HG02970 (cell line): ENCODE measurements around the gene STARD3.

Experiments
- ATAC-seq: cut with Tn5 transposase; IDR thresholded peaks from one replicate; pipeline ENCODE4 v1.9.1; 2021; ENCODE audit warnings: mild to moderate bottlenecking, moderate library complexity, moderate number of reproducible peaks; ENCODE audit not compliant: unreplicated experiment, low FRiP score

STARD3 gene

GRCh38 chr17:39658346-39658745, 21.4 kb downstream of the STARD3 start:
- ATAC-seq: no peak

DNA sequence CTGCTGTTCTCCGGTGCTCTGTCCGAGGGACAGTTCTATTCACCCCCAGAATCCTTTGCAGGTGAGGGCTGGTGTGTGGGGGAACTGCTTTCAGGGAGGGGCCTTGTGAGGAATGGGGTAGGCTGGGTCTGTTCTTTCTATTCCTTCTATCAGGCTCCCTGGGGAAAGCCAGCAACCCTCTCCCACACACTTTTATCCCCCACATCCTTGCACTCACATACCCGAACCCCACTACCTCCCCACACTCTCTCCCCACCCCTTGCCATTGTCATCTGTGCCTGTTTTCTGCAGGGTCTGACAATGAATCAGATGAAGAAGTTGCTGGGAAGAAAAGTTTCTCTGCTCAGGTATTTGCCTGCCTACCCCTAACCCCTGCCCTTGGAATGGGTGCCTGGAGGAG, 21.8 kb downstream of the STARD3 start:
- no peak for ATAC-seq

DNA sequence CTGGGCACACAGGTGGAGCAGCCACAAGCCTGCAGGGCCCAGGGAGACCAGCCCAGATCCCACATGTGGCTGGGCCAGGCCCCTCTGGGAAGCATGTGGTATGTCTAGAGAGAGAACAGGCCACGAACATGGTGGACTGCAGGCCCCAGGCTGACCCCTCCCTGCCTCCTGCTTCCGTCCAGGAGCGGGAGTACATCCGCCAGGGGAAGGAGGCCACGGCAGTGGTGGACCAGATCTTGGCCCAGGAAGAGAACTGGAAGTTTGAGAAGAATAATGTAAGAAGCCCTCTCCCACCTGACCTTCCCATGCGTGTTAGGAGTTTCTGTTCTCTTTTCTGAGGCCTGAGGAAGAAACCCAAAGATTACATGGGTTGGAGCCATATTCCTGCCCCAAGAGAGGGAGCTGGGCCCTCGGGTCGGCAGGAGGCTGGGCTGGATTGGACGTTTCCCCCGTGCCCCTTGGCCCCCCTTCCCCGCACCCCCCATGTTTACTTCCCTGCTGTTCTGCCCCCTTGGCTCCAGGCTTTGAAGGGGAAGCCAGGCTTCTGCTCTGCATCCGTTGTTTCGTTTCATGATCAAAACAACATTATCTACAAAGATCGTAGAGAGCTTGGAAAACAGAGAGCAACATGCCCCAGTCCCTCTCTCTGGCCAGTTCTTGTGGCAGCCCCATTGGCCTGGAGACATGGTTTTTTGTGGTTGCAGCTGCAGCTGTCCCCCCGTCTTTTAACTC, 22.5 kb downstream of the STARD3 start:
- ATAC-seq: no peak

DNA sequence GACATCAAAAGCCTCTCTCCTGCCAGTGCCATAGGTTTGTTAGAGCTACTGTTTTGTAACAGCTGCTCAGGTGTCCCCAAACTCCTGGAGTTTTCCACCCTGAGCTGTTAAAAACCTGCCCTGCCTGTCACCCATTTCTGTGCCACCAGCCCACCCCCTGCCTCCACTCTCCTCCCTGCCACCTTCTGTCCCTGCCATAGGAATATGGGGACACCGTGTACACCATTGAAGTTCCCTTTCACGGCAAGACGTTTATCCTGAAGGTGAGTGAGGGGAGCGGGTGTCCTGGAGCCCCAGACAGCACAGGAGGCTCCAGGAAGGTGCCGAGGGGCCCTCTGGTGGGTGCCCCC, 23.0 kb downstream of the STARD3 start:
- ATAC-seq: no peak

DNA sequence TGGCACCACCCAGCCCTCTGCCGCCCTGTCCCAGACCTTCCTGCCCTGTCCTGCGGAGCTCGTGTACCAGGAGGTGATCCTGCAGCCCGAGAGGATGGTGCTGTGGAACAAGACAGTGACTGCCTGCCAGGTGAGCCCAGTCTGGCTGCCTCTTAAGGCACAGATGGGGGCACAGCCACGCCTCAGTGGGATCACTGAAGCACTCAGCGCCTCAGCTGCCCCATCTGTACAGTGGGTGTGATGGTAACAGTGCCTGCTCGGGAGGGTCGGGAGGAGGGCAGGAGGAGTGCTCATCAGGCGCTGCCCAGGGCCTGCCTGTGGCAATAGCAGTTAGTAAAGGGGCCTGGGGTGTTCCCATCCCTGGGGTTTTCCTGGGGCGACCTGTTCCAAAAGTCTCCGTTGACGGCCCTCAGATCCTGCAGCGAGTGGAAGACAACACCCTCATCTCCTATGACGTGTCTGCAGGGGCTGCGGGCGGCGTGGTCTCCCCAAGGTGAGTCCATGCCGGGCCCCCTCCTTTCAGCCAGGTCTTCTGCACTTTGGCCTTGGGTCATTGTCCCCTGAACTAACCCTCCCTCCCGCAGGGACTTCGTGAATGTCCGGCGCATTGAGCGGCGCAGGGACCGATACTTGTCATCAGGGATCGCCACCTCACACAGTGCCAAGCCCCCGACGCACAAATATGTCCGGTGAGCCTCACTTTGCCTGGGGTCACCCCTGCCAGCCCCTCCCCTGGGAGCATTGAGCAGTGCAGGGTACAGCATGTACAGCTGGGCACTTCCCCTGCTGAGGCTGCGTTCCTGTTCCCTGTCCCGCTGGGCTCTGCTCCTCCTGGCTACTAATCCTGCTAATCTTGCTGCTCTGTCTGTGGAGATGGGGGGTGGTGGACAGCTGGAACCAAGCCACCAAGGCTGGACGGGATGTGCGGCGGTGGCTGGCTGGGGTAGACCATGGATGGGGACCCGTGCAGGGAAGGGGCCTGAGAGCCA, 23.7 kb downstream of the STARD3 start:
- ATAC-seq: no peak

DNA sequence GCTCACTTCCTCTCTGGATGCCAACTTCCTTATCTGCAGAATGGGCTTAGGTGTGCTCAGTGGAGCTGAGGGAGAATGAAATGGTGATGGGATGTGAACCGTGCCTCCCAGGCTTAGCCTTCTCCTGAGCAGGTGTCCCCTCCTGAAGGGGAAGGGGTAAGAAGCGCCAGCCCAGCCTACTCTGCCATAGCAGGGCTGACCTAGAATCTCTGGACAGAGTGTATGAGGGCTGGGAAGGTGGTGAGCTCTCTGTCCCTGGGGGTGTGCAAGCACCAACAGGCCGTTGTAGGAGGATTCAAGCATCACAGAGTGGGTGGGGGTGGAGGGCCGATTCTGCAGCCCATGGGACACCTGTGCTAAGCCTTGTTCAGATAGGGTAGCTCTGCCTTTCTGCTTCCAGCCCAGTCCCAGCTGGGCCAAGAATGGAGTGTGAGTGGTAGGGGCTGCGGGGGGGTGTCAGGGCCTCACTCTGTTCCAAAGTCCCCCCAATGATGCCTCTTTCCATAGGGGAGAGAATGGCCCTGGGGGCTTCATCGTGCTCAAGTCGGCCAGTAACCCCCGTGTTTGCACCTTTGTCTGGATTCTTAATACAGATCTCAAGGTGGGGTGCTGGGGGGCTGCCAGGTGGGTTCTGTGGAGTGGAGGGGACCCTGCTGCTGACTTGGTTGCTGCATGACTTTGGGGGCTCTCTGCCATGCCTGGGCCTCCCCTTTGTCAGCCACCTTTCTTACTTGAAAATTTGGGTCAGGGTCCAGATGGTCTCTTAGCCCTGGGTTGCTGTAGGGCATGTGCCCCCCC, 25.0 kb downstream of the STARD3 start:
- ATAC-seq: no peak

DNA sequence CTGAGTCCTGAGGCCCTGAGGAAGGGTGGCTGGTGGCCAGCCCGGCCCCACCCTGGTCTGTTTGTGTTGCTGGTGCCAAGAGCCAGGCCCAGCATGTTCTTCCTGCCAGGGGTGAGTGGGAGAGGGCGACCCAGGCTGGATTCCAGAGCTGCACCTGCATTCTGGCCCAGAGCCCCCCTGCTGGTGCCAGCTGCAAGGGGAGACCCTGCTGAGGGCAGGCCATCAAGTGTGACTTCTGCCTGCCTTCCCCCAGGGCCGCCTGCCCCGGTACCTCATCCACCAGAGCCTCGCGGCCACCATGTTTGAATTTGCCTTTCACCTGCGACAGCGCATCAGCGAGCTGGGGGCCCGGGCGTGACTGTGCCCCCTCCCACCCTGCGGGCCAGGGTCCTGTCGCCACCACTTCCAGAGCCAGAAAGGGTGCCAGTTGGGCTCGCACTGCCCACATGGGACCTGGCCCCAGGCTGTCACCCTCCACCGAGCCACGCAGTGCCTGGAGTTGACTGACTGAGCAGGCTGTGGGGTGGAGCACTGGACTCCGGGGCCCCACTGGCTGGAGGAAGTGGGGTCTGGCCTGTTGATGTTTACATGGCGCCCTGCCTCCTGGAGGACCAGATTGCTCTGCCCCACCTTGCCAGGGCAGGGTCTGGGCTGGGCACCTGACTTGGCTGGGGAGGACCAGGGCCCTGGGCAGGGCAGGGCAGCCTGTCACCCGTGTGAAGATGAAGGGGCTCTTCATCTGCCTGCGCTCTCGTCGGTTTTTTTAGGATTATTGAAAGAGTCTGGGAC, 25.8 kb downstream of the STARD3 start:
- no peak for ATAC-seq

- ATAC-seq: no peak
Observed at GRCh38 chr17:39663340-39663687, 26.4 kb downstream of the STARD3 start.

DNA sequence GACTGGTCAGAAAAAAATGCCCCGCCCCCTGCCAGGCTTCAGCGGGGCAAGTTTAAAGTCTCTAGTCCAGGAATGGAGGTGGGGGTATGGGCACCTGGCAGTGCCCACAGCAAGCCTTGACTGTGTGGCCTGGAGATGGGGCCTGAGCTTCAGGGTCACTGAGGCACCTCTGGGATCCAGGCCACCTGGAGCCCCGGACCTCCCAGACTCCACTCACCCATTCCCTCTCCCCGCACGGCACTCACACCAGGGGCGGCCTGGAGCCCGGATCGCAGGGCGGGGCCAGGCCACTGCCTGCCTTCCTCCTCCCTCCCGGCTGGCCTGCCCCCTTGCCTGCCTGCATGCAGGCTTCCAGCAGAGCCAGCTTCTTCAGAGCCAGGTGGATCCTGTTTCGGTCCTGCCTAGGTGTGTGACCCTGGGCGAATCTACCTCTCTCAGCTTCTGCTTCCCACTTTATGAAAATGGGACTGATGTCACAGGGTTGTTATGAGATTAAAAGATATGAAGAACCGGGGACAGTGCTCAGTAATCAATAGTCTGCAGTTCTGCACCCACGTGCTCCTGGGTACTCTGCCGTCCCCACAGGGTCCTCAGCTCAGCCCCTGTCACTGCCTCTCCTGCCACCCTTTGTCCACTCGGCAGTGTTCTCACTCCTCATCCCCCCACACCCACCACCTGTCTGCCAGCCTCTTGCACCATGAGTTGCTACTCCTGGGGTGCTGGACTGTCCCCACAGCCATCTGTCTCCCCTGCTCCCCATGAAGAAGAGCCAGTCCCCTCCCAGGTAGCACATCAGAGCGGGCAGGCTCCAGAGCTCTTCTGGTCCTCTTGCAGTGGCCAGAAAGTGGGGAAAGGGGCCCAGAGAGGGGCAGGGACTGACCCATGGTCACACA, 27.0 kb downstream of the STARD3 start:
- ATAC-seq: no peak

GRCh38 chr17:39664581-39665561, 27.9 kb downstream of the STARD3 start, which contains the start of gene TCAP:
TSS of gene TCAP (plus strand) at chr17:39665349. CDS start at chr17:39665360, 11 bp downstream.
- no peak for ATAC-seq

DNA sequence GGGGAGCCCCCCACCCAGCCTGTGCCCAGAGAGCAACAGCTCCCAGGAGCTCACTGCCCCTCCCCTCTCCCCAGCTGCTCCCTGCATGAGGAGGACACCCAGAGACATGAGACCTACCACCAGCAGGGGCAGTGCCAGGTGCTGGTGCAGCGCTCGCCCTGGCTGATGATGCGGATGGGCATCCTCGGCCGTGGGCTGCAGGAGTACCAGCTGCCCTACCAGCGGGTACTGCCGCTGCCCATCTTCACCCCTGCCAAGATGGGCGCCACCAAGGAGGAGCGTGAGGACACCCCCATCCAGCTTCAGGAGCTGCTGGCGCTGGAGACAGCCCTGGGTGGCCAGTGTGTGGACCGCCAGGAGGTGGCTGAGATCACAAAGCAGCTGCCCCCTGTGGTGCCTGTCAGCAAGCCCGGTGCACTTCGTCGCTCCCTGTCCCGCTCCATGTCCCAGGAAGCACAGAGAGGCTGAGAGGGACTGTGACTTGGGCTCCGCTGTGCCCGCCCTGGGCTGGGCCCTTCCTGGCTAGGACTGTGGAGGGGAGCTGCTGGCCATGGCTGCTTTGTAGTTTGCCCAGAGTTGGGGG, 28.8 kb downstream of the STARD3 start:
- no peak for ATAC-seq

GRCh38 chr17:39666231-39666600, 29.3 kb downstream of the STARD3 start:
- no peak for ATAC-seq

GRCh38 chr17:39666601-39667261, 29.8 kb downstream of the STARD3 start:
- ATAC-seq: no peak

DNA sequence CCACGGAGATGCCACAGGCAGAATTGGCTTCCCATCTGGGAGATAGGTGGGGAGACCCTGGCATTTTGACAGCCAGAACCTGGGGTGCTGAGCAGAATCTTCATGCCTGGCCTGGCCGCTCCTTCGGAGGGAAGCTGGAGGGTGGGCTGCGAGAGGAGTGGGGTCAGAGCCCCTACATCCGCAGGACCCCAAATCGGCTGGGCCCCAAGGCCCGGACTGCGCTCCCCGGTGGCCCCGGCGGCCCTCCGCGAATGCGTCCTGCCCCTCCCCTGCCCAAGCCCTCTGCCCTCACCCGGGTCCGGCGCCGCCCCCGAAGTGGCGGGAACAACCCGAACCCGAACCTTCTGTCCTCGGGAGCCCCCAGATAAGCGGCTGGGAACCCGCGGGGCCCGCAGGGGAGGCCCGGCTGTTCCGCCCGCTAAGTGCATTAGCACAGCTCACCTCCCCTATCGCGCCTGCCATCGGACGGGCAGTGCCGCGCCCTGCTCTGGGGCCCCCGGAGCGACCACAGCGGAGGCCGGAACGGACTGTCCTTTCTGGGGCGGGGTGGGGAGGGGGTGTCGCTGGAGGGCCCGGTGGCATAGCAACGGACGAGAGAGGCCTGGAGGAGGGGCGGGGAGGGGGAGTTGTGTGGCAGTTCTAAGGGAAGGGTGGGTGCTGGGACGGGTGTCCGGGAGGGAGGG, 30.5 kb downstream of the STARD3 start:
- no peak for ATAC-seq

- no peak for ATAC-seq
Observed at GRCh38 chr17:39667945-39668924, 31.3 kb downstream of the STARD3 start, which contains the start of gene PNMT. TSS of gene PNMT (plus strand) at chr17:39668453. CDS start at chr17:39668476, 23 bp downstream.
